GM12878 (cell line): ENCODE results near the gene SLC31A1. TPM values are rescaled to one million over a fixed set of nuclear protein-coding genes. Genes with fewer than 3 reads are reported as not detected.

Source experiments
- ATAC-seq: fragments of 200-7000 bp; cut with Tn5 transposase; 3 replicates; pipeline ENCODE4 v1.9.1; 2020; ENCODE audit warnings: mild to moderate bottlenecking, moderate library complexity
- BruUV-seq: library from RNA; stranded (reverse); fragments of 400-500 nt; replicated peaks from 2 replicates; lab custom pipeline; 2021; lab: Mats Ljungman, UMichigan
- CTCF ChIA-PET: fragments of 300-600 bp; sonication (Branson Sonifier 250); formaldehyde crosslinking; extraction: SDS; loops from one replicate; lab custom pipeline; 2021; ENCODE audit warnings: inconsistent platforms; lab: Yijun Ruan, JAX
- POLR2A ChIA-PET: fragments of 350-600 bp; formaldehyde crosslinking; extraction: SDS; loops from one replicate; lab custom pipeline; 2021; ENCODE audit warnings: inconsistent platforms; lab: Charles Lee
- RAD21 ChIA-PET: fragments of 300-600 bp; sonication (Branson Sonifier 250); formaldehyde crosslinking; loops from one replicate; lab custom pipeline; 2023; ENCODE audit warnings: antibody characterized with exemption; ENCODE audit not compliant: unreplicated experiment; lab: Charles Lee
- SMC1A ChIA-PET: fragments of 300-600 bp; sonication (Branson Sonifier 250); formaldehyde crosslinking; loops from one replicate; lab custom pipeline; 2023; ENCODE audit not compliant: unreplicated experiment, uncharacterized antibody; lab: Charles Lee
- DNase-seq: peaks from one replicate; pipeline ENCODE4 v3.0.0-alpha.2; 2011; ENCODE audit warnings: low read depth, low spot score
- FAIRE-seq: peaks from 3 replicates; lab custom pipeline; 2011; peaks lifted over from hg19 to GRCh38; lab: Jason Lieb, UNC
- H2AFZ ChIP-seq: 2 replicates; pipeline ENCODE4 v1.6.0; 2011; ENCODE audit warnings: low read depth, low read length, control low read depth; ENCODE audit not compliant: control insufficient read depth
- H3K27ac ChIP-seq: 2 replicates; pipeline ENCODE4 v1.5.1; 2011; ENCODE audit warnings: control low read depth; ENCODE audit not compliant: control insufficient read depth, insufficient read depth
- H3K27me3 ChIP-seq, 2 experiments: replicated peaks in 1 of 2; 2 replicates each; pipeline versions ENCODE4 v1.6.0 to v1.6.1; 2011; ENCODE audit warnings: low read length in 1 of 2; ENCODE audit not compliant: control insufficient read depth in 2 of 2, insufficient read depth in 2 of 2
- H3K36me3 ChIP-seq, 2 experiments: 2 replicates each; pipeline ENCODE4 v1.5.1; 2011; ENCODE audit warnings: low read length in 1 of 2; ENCODE audit not compliant: control insufficient read depth in 2 of 2, insufficient read depth in 2 of 2
- H3K4me1 ChIP-seq: 2 replicates; pipeline ENCODE4 v1.6.1; 2011; ENCODE audit warnings: mild to moderate bottlenecking, low read length, moderate library complexity, mixed read lengths; ENCODE audit not compliant: control insufficient read depth, insufficient read depth
- H3K4me2 ChIP-seq: 2 replicates; pipeline ENCODE4 v1.6.0; 2011; ENCODE audit warnings: control low read depth; ENCODE audit not compliant: control insufficient read depth, insufficient read depth
- H3K4me3 ChIP-seq: fragments of 200-600 bp; sonication (generic); 2 replicates; pipeline ENCODE4 v1.5.1; 2016
- H3K79me2 ChIP-seq: 2 replicates; pipeline ENCODE4 v1.6.0; 2011; ENCODE audit warnings: low read length; ENCODE audit not compliant: control insufficient read depth, insufficient read depth
- H3K9ac ChIP-seq: 2 replicates; pipeline ENCODE4 v1.8.0; 2011; ENCODE audit warnings: low read length, control low read depth, mixed read lengths; ENCODE audit not compliant: control insufficient read depth, insufficient read depth
- H3K9me3 ChIP-seq: replicated peaks from 3 replicates; pipeline ENCODE4 v1.5.1; 2011; ENCODE audit warnings: mild to moderate bottlenecking, low read length; ENCODE audit not compliant: control insufficient read depth, insufficient read depth
- H4K20me1 ChIP-seq: 2 replicates; pipeline ENCODE4 v1.6.0; 2011; ENCODE audit not compliant: control insufficient read depth, insufficient read depth
- EGR1 ChIP-seq, 2 experiments: IDR thresholded peaks; 1 replicate in 1 of 2; 2 replicates in 1 of 2; pipeline ENCODE4 v1.6.1; 2011 to 2012; ENCODE audit warnings: low read depth in 2 of 2, low read length in 2 of 2, borderline replicate concordance in 1 of 2, mild to moderate bottlenecking in 1 of 2, moderate library complexity in 1 of 2
- IKZF2 ChIP-seq, 2 experiments: fragments of 450-650 bp; IDR thresholded peaks; 2 replicates each; pipeline ENCODE4 v1.6.1; 2017; ENCODE audit warnings: mild to moderate bottlenecking in 2 of 2, moderate library complexity in 2 of 2
- MTA2 ChIP-seq: fragments of 450-650 bp; IDR thresholded peaks from 2 replicates; pipeline ENCODE4 v1.6.1; 2016; ENCODE audit warnings: low read depth, mild to moderate bottlenecking, moderate library complexity
- MYB ChIP-seq: fragments of 150-350 bp; IDR thresholded peaks from 2 replicates; pipeline ENCODE4 v1.6.1; 2014; ENCODE audit warnings: mild to moderate bottlenecking, low read depth, low read length, borderline replicate concordance
- NR2F1 ChIP-seq: fragments of 450-650 bp; conservative IDR thresholded peaks from 2 replicates; pipeline ENCODE4 v1.6.1; 2017; ENCODE audit warnings: mild to moderate bottlenecking
- PML ChIP-seq: IDR thresholded peaks from 2 replicates; pipeline ENCODE4 v1.6.1; 2012; ENCODE audit warnings: low read length, inconsistent platforms
- SPI1 ChIP-seq: IDR thresholded peaks from 2 replicates; pipeline ENCODE4 v1.6.1; 2011; ENCODE audit warnings: low read depth, mild to moderate bottlenecking, low read length, moderate library complexity, borderline replicate concordance; ENCODE audit not compliant: insufficient read depth
- TAF1 ChIP-seq: IDR thresholded peaks from 2 replicates; pipeline ENCODE4 v1.6.1; 2011; ENCODE audit warnings: mild to moderate bottlenecking, low read depth, low read length, borderline replicate concordance
- ZNF384 ChIP-seq: IDR thresholded peaks from 2 replicates; pipeline ENCODE4 v1.6.1; 2012; ENCODE audit warnings: low read depth, mild to moderate bottlenecking, low read length, improper control_type of control experiment, borderline replicate concordance
- WGBS: methylation state at CpG from one replicate; pipeline ENCODE4 v1.1.6; 2016; ENCODE audit warnings: low lambda C conversion rate; ENCODE audit not compliant: insufficient replicate concordance, insufficient coverage; ENCODE audit errors: missing lambda C conversion rate; 5-methylcytosine and 5-hydroxymethylcytosine counted together
- in situ Hi-C: fragments of 300-500 bp; cut with MboI; formaldehyde crosslinking; loops from 9 replicates; pipeline ENCODE4 v1.14.3; 2018; ENCODE audit warnings: mixed read lengths
- intact Hi-C: fragments of 100-400 bp; cut with micrococcal nuclease; formaldehyde crosslinking; loops from one replicate; pipeline ENCODE4 v1.14.2; 2022; ENCODE audit not compliant: unreplicated experiment
- polyA plus RNA-seq, 11 experiments: library from polyadenylated mRNA; depleted of rRNA in 4 of 11; unstranded in 6 of 11; stranded (reverse) in 5 of 11; fragments of >200 nt; fragmentation: Nextera tagmentation in 4 of 11; fragmentation: Illumina TruSeq in 1 of 11; extraction: Ambion mirVana in 4 of 11; extraction: Trizol in 1 of 11; gene quantifications; 1 replicate in 1 of 11; 2 replicates in 10 of 11; pipeline versions ENCODE4 v1.2.1 to v1.2.3, GENCODE V29; 2011 to 2016; ENCODE audit warnings: inconsistent platforms in 2 of 11, missing spikeins in 2 of 11, low read depth in 1 of 11
- total RNA-seq, 4 experiments: library from RNA; depleted of rRNA in 3 of 4; stranded (reverse); fragments of >200 nt in 3 of 4; fragmentation: Illumina TruSeq in 1 of 4; extraction: Trizol in 1 of 4; gene quantifications; 2 replicates each; pipeline versions ENCODE4 v1.2.1 to v1.2.3, GENCODE V29; 2013 to 2021
- TF ChIP-seq, protein P1 (sequence below): IDR thresholded peaks from 2 replicates; pipeline ENCODE4 v1.6.1; 2011; ENCODE audit warnings: borderline replicate concordance, low read depth, mild to moderate bottlenecking, moderate library complexity, mixed read lengths, low read length; ENCODE audit not compliant: insufficient read depth; ENCODE audit errors: extremely low read length

SLC31A1 gene
- total and polyA plus RNA-seq, 10 of the 15 experiments (the other 5 are each of a cell fraction or from before 2014, with no cell fraction given) = 7.3 to 16.2 (median 10.5) TPM

DNA sequence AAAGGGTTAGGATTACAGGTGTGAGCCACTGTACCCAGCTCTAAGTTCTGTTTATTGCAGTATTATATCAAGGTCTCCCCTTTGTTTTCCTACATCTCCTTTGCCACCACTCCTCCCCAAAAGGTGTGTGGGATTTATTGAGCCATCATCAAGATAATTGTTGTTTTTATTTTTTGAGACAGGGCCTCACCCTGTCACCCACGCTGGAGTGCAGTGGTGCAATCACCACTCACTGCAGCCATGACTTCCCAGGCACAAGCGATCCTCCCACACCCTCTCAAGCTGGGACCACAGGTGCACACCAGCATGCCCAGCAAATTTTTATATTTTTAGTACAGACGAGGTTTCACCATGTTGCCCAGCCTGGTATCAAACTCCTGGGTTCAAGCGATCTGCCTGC lies 24.6 kb downstream of the SLC31A1 start:
- CTCF ChIA-PET = interaction anchor here (1.4 kb wide), 1 partner anchor 29 kb away, joined by 6 read pairs; no protein-coding TSS in a partner anchor
- Histone ChIP-seq H3K9me3 (no peaks in the 10 kb centered on the region), H3K4me1 (peaks cover 16% of the 10 kb centered on the region), H3K4me2 (no peak overlapping the region), H4K20me1 (no peaks in the 10 kb centered on the region), H3K4me3 (no peak overlapping the region), H3K27ac (no peak overlapping the region), H3K27me3 (no peaks in the 10 kb centered on the region), H3K79me2 (no peaks in the 10 kb centered on the region; the same call in none of the 2 replicates), H2AFZ (no peak overlapping the region), H3K36me3 (no peaks in the 10 kb centered on the region), H3K9ac (no peak overlapping the region)
- no peak for ATAC-seq
- SMC1A ChIA-PET = interaction anchor here (0.5 to 1.6 kb wide), 3 partner anchors 15 to 1884 kb away, joined by 4 to 7 read pairs (median 4); no protein-coding TSS in a partner anchor
- DNase-seq = no peak
- intact Hi-C loops (no loop called here), in situ Hi-C loops (no loop called here)
- BruUV-seq = no TSS peak
- no peak for TF ChIP-seq TAF1
- POLR2A ChIA-PET = no interaction called here
- 51% methylated on average over 4 of the region's 4 CpGs for WGBS
- RAD21 ChIA-PET = no interaction called here
- FAIRE-seq = no peak

DNA sequence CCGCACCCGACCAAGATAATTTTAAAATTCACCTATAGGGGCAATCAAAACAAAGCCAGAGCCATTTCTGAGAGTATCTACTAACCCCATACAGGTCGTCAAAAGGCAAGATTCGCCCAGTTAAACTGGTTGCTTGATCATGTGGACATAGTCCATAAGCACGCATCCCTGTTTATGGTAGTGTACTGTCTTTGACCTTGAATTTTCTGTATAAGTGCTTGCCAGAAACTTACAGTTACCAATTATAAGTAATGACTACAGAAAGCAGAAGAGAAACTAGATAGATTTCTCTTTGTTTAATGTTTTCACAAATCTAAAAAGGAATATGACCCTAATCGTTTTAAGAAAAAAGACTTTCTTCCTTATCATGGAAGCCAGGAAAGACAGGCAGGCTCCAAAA lies 25.6 kb downstream of the SLC31A1 start:
- FAIRE-seq (peak; percentile 35), DNase-seq (no peak), ATAC-seq (peak; percentile 58)
- 62% methylated on average over 6 of the region's 6 CpGs for WGBS
- H2AFZ ChIP-seq = no peak overlapping the region
- POLR2A ChIA-PET = no interaction called here
- H4K20me1 ChIP-seq = no peaks in the 10 kb centered on the region
- H3K27me3 ChIP-seq = no peaks in the 10 kb centered on the region
- H3K9me3 ChIP-seq = no peaks in the 10 kb centered on the region
- in situ Hi-C loops = no loop called here
- no peaks in the 10 kb centered on the region for H3K36me3 ChIP-seq
- H3K27ac ChIP-seq = no peak overlapping the region
- SMC1A ChIA-PET = interaction anchor here (1.6 kb wide), 1 partner anchor 27 kb away, joined by 7 read pairs; no protein-coding TSS in a partner anchor
- no peak overlapping the region for H3K4me2 ChIP-seq
- CTCF ChIA-PET = interaction anchor here (1.3 to 2.2 kb wide), 2 partner anchors 12 to 28 kb away, joined by 3 to 7 read pairs; partner anchors contain the start of genes CDC26 and PRPF4
- H3K4me1 ChIP-seq = peaks cover 16% of the 10 kb centered on the region
- RAD21 ChIA-PET = interaction anchor here (1.6 kb wide), 1 partner anchor 26 kb away, joined by 5 read pairs; the partner anchor contains the start of genes FKBP15 and SLC31A1
- TF ChIP-seq PML (no peak), MYB (no peak), EGR1 (IDR thresholded peaks at IDR 0.05; ENCODE audit: borderline replicate concordance in 1 of 2, low read depth in 2 of 2, low read length in 2 of 2) (no peak), NR2F1 (no peak), MTA2 (peak; percentile 68), SPI1 (peak; percentile 56; the same call in 1 of the 2 replicates), IKZF2 (IDR thresholded peaks at IDR 0.05) (peak in 1 of 2 experiments; percentile 11; a peak in 1 of 4 replicates), ZNF384 (no peak)
- TF ChIP-seq, protein P1, sequence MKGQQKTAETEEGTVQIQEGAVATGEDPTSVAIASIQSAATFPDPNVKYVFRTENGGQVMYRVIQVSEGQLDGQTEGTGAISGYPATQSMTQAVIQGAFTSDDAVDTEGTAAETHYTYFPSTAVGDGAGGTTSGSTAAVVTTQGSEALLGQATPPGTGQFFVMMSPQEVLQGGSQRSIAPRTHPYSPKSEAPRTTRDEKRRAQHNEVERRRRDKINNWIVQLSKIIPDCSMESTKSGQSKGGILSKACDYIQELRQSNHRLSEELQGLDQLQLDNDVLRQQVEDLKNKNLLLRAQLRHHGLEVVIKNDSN = no peak
- H3K4me3 ChIP-seq = no peak overlapping the region
- BruUV-seq = no TSS peak
- H3K9ac ChIP-seq = no peak overlapping the region
- H3K79me2 ChIP-seq = no peaks in the 10 kb centered on the region; the same call in none of the 2 replicates
- intact Hi-C loops = no loop called here
